H1 (cell line): ENCODE data around the gene SCN11A. TPM values are rescaled to one million over a fixed set of nuclear protein-coding genes. Genes with fewer than 3 reads are reported as not detected.

ENCODE experiments used
- CTCF ChIA-PET: fragments of 300-600 bp; sonication (Branson Sonifier 250); formaldehyde crosslinking; loops from one replicate; lab custom pipeline; 2021; ENCODE audit not compliant: partially characterized antibody; lab: Charles Lee
- POLR2A ChIA-PET: fragments of 300-600 bp; sonication (Branson Sonifier 250); formaldehyde crosslinking; loops from one replicate; lab custom pipeline; 2021; ENCODE audit warnings: inconsistent platforms; ENCODE audit not compliant: partially characterized antibody; lab: Charles Lee
- DNase-seq, 2 experiments: peaks; one replicate each; pipeline versions ENCODE4 v3.0.0 to v3.0.0-alpha.2; 2010 to 2022; ENCODE audit warnings: low spot score in 2 of 2, low read depth in 1 of 2, mixed read lengths in 1 of 2
- FAIRE-seq: peaks from 2 replicates; lab custom pipeline; 2011; peaks lifted over from hg19 to GRCh38; lab: Jason Lieb, UNC
- H2AFZ ChIP-seq: 2 replicates; pipeline ENCODE4 v1.8.1; 2012; ENCODE audit warnings: low read length, inconsistent platforms
- H2AK5ac ChIP-seq: 2 replicates; pipeline ENCODE4 v1.6.1; 2013; ENCODE audit warnings: low read depth, low read length
- H2BK120ac ChIP-seq: replicated peaks from 2 replicates; pipeline ENCODE3; 2013; ENCODE audit warnings: low read depth, low read length, inconsistent platforms
- H2BK12ac ChIP-seq: 2 replicates; pipeline ENCODE4 v1.6.1; 2013; ENCODE audit warnings: low read depth, low read length
- H2BK15ac ChIP-seq: 2 replicates; pipeline ENCODE4 v1.6.1; 2013; ENCODE audit warnings: low read length
- H2BK20ac ChIP-seq: 2 replicates; pipeline ENCODE4 v1.6.1; 2013; ENCODE audit warnings: low read length
- H2BK5ac ChIP-seq: 2 replicates; pipeline ENCODE4 v1.6.1; 2013; ENCODE audit warnings: low read depth, low read length
- H3K14ac ChIP-seq: 2 replicates; pipeline ENCODE4 v1.6.1; 2013; ENCODE audit warnings: inconsistent platforms; ENCODE audit not compliant: insufficient read length
- H3K18ac ChIP-seq: 2 replicates; pipeline ENCODE4 v1.6.1; 2013; ENCODE audit warnings: low read length; ENCODE audit errors: extremely low read depth
- H3K23ac ChIP-seq: 2 replicates; pipeline ENCODE4 v1.6.1; 2013; ENCODE audit warnings: inconsistent platforms; ENCODE audit not compliant: insufficient read length
- H3K23me2 ChIP-seq: 2 replicates; pipeline ENCODE4 v1.6.1; 2013; ENCODE audit warnings: low read depth, low read length
- H3K27ac ChIP-seq: 2 replicates; pipeline ENCODE4 v1.6.1; 2011; ENCODE audit warnings: low read depth, low read length, inconsistent platforms
- H3K27me3 ChIP-seq, 4 experiments: replicated peaks in 1 of 4; 1 replicate in 1 of 4; 2 replicates in 3 of 4; pipeline versions ENCODE4 v1.6.1 to v1.8.1; 2011 to 2013; ENCODE audit warnings: low read length in 3 of 4, mild to moderate bottlenecking in 3 of 4, inconsistent platforms in 2 of 4, mixed read lengths in 2 of 4, moderate library complexity in 1 of 4; ENCODE audit not compliant: control insufficient read depth in 3 of 4, insufficient read depth in 3 of 4; ENCODE audit errors: extremely low read depth in 1 of 4
- H3K36me3 ChIP-seq, 4 experiments: 2 replicates each; pipeline versions ENCODE4 v1.6.1 to v1.8.1; 2011 to 2013; ENCODE audit warnings: mild to moderate bottlenecking in 4 of 4, low read length in 3 of 4, moderate library complexity in 2 of 4, control low read depth in 1 of 4, inconsistent platforms in 1 of 4; ENCODE audit not compliant: insufficient read depth in 4 of 4, control insufficient read depth in 2 of 4
- H3K4ac ChIP-seq: replicated peaks from 2 replicates; pipeline ENCODE3; 2013; ENCODE audit warnings: low read length, low read depth, mixed read lengths, inconsistent platforms; ENCODE audit not compliant: insufficient read length
- H3K4me1 ChIP-seq, 4 experiments: replicated peaks in 1 of 4; 1 replicate in 1 of 4; 2 replicates in 3 of 4; pipeline versions ENCODE4 v1.6.1 to v1.8.1; 2011 to 2013; ENCODE audit warnings: low read length in 3 of 4, inconsistent platforms in 2 of 4, mixed read lengths in 1 of 4; ENCODE audit not compliant: insufficient read depth in 4 of 4, control insufficient read depth in 3 of 4
- H3K4me2 ChIP-seq, 2 experiments: 2 replicates each; pipeline versions ENCODE4 v1.6.1 to v1.8.1; 2011 to 2013; ENCODE audit warnings: low read depth in 2 of 2, low read length in 2 of 2, control low read depth in 1 of 2, inconsistent platforms in 1 of 2, mild to moderate bottlenecking in 1 of 2; ENCODE audit not compliant: insufficient read depth in 1 of 2
- H3K4me3 ChIP-seq, 4 experiments: fragments of 200-600, 300-600 bp in 1 of 4; sonication (generic), shearing (Covaris generic), sonication (Bioruptor Twin) in 1 of 4; 2 replicates each; pipeline versions ENCODE4 v1.5.1 to v1.8.1; 2011 to 2016; ENCODE audit warnings: low read length in 4 of 4, low read depth in 3 of 4, control low read depth in 2 of 4, inconsistent platforms in 2 of 4, mild to moderate bottlenecking in 2 of 4, mixed read lengths in 1 of 4, moderate library complexity in 1 of 4; ENCODE audit not compliant: insufficient read depth in 2 of 4; ENCODE audit errors: extremely low read depth in 1 of 4
- H3K56ac ChIP-seq: replicated peaks from 2 replicates; pipeline ENCODE3; 2013; ENCODE audit warnings: low read depth, mild to moderate bottlenecking, mixed read lengths, low read length, inconsistent platforms; ENCODE audit not compliant: insufficient read length
- H3K79me1 ChIP-seq: 2 replicates; pipeline ENCODE4 v1.6.1; 2013; ENCODE audit warnings: low read depth, low read length, control low read depth
- H3K79me2 ChIP-seq, 2 experiments: 2 replicates each; pipeline versions ENCODE4 v1.6.1 to v1.8.1; 2012 to 2013; ENCODE audit warnings: low read length in 2 of 2, mild to moderate bottlenecking in 2 of 2, inconsistent platforms in 1 of 2; ENCODE audit not compliant: insufficient read depth in 2 of 2, control insufficient read depth in 1 of 2
- H3K9ac ChIP-seq, 4 experiments: replicated peaks in 1 of 4; 1 replicate in 1 of 4; 2 replicates in 3 of 4; pipeline versions ENCODE4 v1.6.1 to v1.8.1; 2011 to 2013; ENCODE audit warnings: low read depth in 3 of 4, low read length in 3 of 4, control low read depth in 2 of 4, mild to moderate bottlenecking in 2 of 4, moderate library complexity in 2 of 4, inconsistent platforms in 1 of 4; ENCODE audit errors: extremely low read depth in 1 of 4
- H3K9me3 ChIP-seq, 2 experiments: 2 replicates each; pipeline versions ENCODE4 v1.6.1 to v1.8.1; 2012 to 2013; ENCODE audit warnings: mild to moderate bottlenecking in 2 of 2, moderate library complexity in 2 of 2, control low read depth in 1 of 2, inconsistent platforms in 1 of 2, low read depth in 1 of 2, low read length in 1 of 2, mixed read lengths in 1 of 2; ENCODE audit not compliant: insufficient read depth in 2 of 2
- H4K20me1 ChIP-seq, 2 experiments: replicated peaks in 1 of 2; 2 replicates each; pipeline versions ENCODE3 to v1.8.1; 2011 to 2013; ENCODE audit warnings: inconsistent platforms in 2 of 2, low read length in 2 of 2, mild to moderate bottlenecking in 1 of 2; ENCODE audit not compliant: insufficient read depth in 2 of 2, control insufficient read depth in 1 of 2
- H4K5ac ChIP-seq: 2 replicates; pipeline ENCODE4 v1.6.1; 2013; ENCODE audit warnings: low read length, low read depth, mixed read lengths, inconsistent platforms; ENCODE audit not compliant: insufficient read length
- H4K8ac ChIP-seq: 2 replicates; pipeline ENCODE4 v1.8.0; 2013; ENCODE audit warnings: mild to moderate bottlenecking, moderate library complexity, low read length, inconsistent platforms; ENCODE audit not compliant: insufficient read depth; ENCODE audit errors: extremely low read depth
- H4K91ac ChIP-seq: replicated peaks from 2 replicates; pipeline ENCODE3; 2013; ENCODE audit warnings: low read length, mixed read lengths, inconsistent platforms; ENCODE audit not compliant: insufficient read length
- EZH2 ChIP-seq: fragments of 200-600 bp; sonication (generic); IDR thresholded peaks from 2 replicates; pipeline ENCODE4 v1.7.1; 2012; ENCODE audit warnings: low read depth, mild to moderate bottlenecking, moderate library complexity, low read length, inconsistent platforms; ENCODE audit not compliant: severe bottlenecking
- RAD21 ChIP-seq, 2 experiments: IDR thresholded peaks in 1 of 2; conservative IDR thresholded peaks in 1 of 2; 2 replicates each; pipeline ENCODE4 v1.6.1; 2011; ENCODE audit warnings: low read depth in 2 of 2, low read length in 2 of 2, improper control_type of control experiment in 1 of 2, inconsistent platforms in 1 of 2, mild to moderate bottlenecking in 1 of 2, moderate library complexity in 1 of 2
- polyA plus RNA-seq, 7 experiments: library from polyadenylated mRNA; depleted of rRNA in 3 of 7; stranded (reverse) in 5 of 7; unstranded in 2 of 7; fragments of >200 nt in 5 of 7; fragments of 200-250 nt in 2 of 7; gene quantifications; 1 replicate in 5 of 7; 2 replicates in 1 of 7; 4 replicates in 1 of 7; pipeline versions ENCODE4 v1.2.1 to v1.2.3, GENCODE V29; 2011 to 2013; ENCODE audit warnings: missing spikeins in 2 of 7, mixed read lengths in 2 of 7
- total RNA-seq: library from RNA; stranded (reverse); fragmentation: NEBNext Ultra II Directional; extraction: Animal tissue kit (Norgen Biotek cat#: 25700); gene quantifications from 2 replicates; pipeline ENCODE4 v1.2.1, GENCODE V29; 2021
- TF ChIP-seq, protein P1 (sequence below): IDR thresholded peaks from 2 replicates; pipeline ENCODE4 v1.6.1; 2011; ENCODE audit warnings: low read length, improper control_type of control experiment

Gene SCN11A
- total and polyA plus RNA-seq, 2 of the 8 experiments (the other 6 are each of a cell fraction or from before 2014, with no cell fraction given): 0.11 to 0.21 TPM

DNA sequence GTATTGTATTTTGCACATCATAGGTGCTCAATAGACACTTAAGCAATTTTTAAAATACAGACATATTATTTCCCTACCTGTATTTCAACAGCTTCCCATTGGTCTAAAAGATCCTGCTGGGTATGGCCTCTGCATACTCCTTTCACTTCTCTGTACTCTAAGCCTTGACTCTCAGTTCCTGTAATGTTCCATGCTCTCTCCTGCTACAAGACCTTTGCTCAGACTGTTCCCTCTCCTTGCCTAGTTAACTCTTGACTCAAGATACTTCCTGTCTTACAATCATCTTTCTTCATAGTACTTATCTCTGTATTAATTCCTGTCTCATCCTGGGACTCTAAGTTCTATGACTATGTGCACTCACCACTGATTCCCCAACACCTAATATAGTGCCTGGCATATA lies 1.7 kb downstream of the SCN11A start:
- Histone ChIP-seq H3K4me1 (peaks cover 0 to 6% (median 0%) of the 10 kb centered on the region in 4 experiments; a peak in 1 of 7 replicates), H4K8ac (no peak overlapping the region), H4K20me1 (peaks cover 0 to 2% of the 10 kb centered on the region in 2 experiments), H4K91ac (no peak overlapping the region), H2AK5ac (no peak overlapping the region), H2BK15ac (no peak overlapping the region), H3K36me3 (no peaks in the 10 kb centered on the region), H4K5ac (no peak overlapping the region), H3K4me2 (no peak overlapping the region), H2BK20ac (no peak overlapping the region), H3K23me2 (peaks cover 6% of the 10 kb centered on the region; the same call in 1 of the 2 replicates), H3K4me3 (no peak overlapping the region), H3K27me3 (no peaks in the 10 kb centered on the region), H2AFZ (no peak overlapping the region), H3K9me3 (no peaks in the 10 kb centered on the region), H3K79me2 (peaks cover 3 to 25% of the 10 kb centered on the region in 2 experiments), H3K18ac (no peak overlapping the region), H3K56ac (peak overlapping the region; percentile 25), H3K79me1 (peaks cover 2% of the 10 kb centered on the region; the same call in 1 of the 2 replicates), H3K27ac (no peak overlapping the region), H3K14ac (no peak overlapping the region), H3K23ac (no peak overlapping the region), H2BK5ac (no peak overlapping the region), H3K4ac (no peak overlapping the region), H3K9ac (no peak overlapping the region), H2BK12ac (no peak overlapping the region), H2BK120ac (no peak overlapping the region)
- DNase-seq (no peak), FAIRE-seq (no peak)
- CTCF ChIA-PET: interaction anchor here (0.9 to 1.4 kb wide), 2 partner anchors 15 to 35 kb away, joined by 4 to 5 read pairs; no protein-coding TSS in a partner anchor
- POLR2A ChIA-PET: interaction anchor here (0.8 kb wide), 1 partner anchor 9 kb away, joined by 3 read pairs; no protein-coding TSS in a partner anchor
- no peak for TF ChIP-seq EZH2
- TF ChIP-seq, protein P1, sequence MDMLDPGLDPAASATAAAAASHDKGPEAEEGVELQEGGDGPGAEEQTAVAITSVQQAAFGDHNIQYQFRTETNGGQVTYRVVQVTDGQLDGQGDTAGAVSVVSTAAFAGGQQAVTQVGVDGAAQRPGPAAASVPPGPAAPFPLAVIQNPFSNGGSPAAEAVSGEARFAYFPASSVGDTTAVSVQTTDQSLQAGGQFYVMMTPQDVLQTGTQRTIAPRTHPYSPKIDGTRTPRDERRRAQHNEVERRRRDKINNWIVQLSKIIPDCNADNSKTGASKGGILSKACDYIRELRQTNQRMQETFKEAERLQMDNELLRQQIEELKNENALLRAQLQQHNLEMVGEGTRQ: no peak
- TF ChIP-seq RAD21 (IDR thresholded peaks at IDR 0.05 in 1 of 2, conservative IDR thresholded peaks at IDR 0.05 in 1 of 2; ENCODE audit: low read depth in 2 of 2, low read length in 2 of 2): no peak
